ENCODE data around the gene NR3C2.
A peak's percentile ranks its signal among the peaks of the same experiment; 100 is the strongest.

The NR3C2 gene

DNA sequence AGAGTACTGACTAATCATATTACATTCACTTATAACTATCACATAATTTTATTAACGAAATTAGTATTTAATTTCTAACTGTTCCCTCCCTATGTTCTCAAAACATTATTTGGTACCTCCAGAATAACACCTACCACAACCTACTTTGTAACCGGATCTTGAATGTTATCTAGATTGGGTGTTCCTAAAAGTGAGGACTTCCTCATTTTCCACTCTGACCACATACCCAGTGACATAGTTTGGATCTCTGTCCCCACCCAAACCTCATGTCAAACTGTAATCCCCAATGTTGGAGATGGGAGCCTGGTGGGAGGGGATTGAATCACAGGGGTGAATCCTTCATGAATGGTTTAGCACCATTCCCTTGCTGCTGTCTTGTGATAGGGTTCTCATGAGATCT, 21.8 kb downstream of the NR3C2 start:
- Mint-ChIP-seq H3K9me3 (no peaks in the 10 kb centered on the region), H3K27me3 (ENCODE audit: low read depth) (no peaks in the 10 kb centered on the region), H3K36me3 (ENCODE audit: low read depth) (no peaks in the 10 kb centered on the region), H3K27ac (no peak overlapping the region), H3K4me1 (ENCODE audit: low read depth) (no peaks in the 10 kb centered on the region), H3K4me3 (no peak overlapping the region)
- DNase-seq (ENCODE audit: low spot score): no peak

DNA sequence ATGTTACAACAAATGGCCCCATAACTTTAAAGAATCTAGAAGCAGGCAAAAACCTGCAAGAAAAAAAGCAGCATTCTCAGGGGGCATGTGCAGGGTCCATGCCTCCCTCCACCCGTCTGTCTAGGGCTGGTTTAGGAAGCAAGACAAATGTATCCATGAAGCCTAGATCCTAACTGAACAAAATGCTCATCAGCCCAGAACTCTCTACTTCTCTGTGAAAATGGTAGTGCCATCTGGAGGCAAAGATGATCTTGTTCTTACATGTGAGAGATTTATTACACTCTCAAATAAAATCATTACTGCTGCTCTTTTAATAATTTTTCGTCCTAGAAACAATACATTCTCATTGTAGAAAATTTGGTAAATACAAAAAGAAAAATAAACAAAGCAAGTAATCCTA, 26.7 kb downstream of the NR3C2 start:
- H3K4me3 Mint-ChIP-seq: no peak overlapping the region
- H3K27ac Mint-ChIP-seq: no peak overlapping the region
- no peak for DNase-seq (ENCODE audit: low spot score)
- no peaks in the 10 kb centered on the region for H3K9me3 Mint-ChIP-seq
- no peaks in the 10 kb centered on the region for H3K4me1 Mint-ChIP-seq (ENCODE audit: low read depth)
- H3K27me3 Mint-ChIP-seq (ENCODE audit: low read depth): no peaks in the 10 kb centered on the region
- H3K36me3 Mint-ChIP-seq (ENCODE audit: low read depth): no peaks in the 10 kb centered on the region

DNA sequence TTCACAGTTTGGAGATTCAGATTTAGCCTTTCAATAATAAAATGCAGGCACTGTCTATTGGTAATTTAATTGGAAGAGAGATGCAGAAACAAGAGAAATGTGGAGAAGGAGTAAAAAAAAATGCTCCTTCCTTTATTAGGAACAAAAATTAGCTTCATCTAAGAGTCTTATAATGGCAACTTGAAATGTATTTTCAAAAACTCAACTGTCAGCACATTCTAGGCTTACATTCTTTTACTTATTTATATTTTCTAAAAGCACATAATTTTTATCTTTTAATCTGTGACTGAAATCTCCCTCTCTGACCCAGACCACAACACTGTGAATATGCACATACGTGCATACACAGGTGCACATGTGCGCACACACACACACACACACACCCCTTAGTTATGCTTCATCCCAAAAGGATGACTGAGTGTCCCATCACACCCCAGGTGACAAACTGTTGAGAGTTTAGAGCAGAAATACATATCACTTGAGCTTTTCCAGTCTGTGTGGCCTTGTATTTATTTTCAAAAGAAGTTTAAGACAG, 29.7 kb downstream of the NR3C2 start:
- H3K4me1 Mint-ChIP-seq (ENCODE audit: low read depth): no peaks in the 10 kb centered on the region
- H3K4me3 Mint-ChIP-seq: no peak overlapping the region
- H3K27me3 Mint-ChIP-seq (ENCODE audit: low read depth): no peaks in the 10 kb centered on the region
- no peaks in the 10 kb centered on the region for H3K36me3 Mint-ChIP-seq (ENCODE audit: low read depth)
- no peaks in the 10 kb centered on the region for H3K9me3 Mint-ChIP-seq
- DNase-seq (ENCODE audit: low spot score): no peak
- H3K27ac Mint-ChIP-seq: no peak overlapping the region

DNA sequence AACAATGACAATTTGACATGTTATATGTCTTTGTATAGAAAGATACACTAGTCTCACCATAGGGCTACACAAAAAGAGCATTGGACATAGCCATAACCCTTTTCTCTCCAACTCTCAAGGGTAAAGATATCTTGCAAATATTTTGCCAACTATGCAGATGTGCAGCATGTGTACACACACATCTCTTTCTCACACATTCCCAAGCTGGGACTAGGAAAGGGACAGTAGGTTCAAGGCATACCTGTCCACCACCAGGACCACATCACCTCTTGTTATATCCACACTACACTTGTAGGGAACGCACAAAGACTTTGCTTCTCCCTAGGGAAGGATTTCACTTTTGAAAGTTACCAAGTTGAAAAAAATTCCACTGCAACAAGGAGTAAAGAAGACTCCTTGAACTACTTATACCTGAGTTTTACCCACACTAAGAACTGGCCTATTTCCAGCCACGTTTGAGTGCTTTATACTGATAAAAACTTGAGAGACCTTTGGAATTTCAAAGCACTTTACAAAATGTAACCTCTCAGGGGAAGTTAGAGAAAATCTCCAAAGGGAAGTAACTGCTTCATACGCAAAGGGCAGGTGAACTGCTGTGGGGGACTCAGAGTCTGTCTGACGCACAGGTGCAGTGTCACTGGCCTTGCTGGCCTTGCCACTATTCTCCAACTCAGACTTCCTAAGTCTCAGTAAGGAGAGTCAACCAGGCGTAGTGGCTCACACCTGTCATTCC, 36.9 kb downstream of the NR3C2 start:
- Mint-ChIP-seq H3K27me3 (ENCODE audit: low read depth) (no peaks in the 10 kb centered on the region), H3K4me3 (no peak overlapping the region), H3K9me3 (no peaks in the 10 kb centered on the region), H3K27ac (no peak overlapping the region), H3K36me3 (ENCODE audit: low read depth) (no peaks in the 10 kb centered on the region), H3K4me1 (ENCODE audit: low read depth) (no peaks in the 10 kb centered on the region)
- DNase-seq (ENCODE audit: low spot score): no peak

DNA sequence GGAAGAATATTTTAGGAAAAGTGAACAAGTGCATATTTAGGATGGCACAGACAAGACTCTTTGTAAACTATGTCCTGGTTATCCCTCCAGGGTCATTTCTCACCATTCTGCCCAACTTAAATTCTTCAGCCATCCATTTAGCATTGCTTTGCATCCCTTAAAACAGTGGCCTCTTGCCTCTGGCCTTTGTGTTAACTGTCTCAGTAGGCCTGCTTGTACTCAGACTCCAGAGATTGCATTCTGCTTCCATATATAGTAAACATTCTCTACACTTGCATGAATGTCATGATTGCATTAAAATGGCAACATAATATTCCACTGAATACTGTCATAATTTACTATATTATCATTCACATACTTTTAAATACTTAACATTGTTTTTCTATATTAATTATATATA, 43.2 kb downstream of the NR3C2 start:
- Mint-ChIP-seq H3K36me3 (ENCODE audit: low read depth) (no peaks in the 10 kb centered on the region), H3K4me3 (no peak overlapping the region), H3K27me3 (ENCODE audit: low read depth) (no peaks in the 10 kb centered on the region), H3K27ac (no peak overlapping the region), H3K4me1 (ENCODE audit: low read depth) (no peaks in the 10 kb centered on the region), H3K9me3 (no peaks in the 10 kb centered on the region)
- no peak for DNase-seq (ENCODE audit: low spot score)

DNA sequence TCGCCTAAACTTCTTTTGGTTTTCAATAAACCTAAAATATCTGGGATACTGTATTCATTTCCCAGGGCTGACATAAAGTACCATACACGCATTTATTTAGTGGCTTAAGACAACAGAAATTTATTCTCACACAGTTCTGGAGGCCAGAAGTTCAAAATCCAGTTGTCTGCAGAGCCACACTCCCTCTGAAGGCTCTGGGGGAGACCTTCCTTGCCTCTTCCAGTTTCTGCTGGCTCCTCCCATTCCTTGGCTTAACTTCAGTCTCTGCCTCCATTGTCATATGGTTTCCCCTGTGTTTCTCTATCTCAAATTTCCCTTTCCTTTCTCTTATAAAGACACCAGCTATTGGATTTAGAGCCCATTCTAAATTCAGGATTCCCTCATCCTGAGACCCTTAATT, 44.4 kb downstream of the NR3C2 start:
- Mint-ChIP-seq H3K4me3 (no peak overlapping the region), H3K36me3 (ENCODE audit: low read depth) (no peaks in the 10 kb centered on the region), H3K27me3 (ENCODE audit: low read depth) (no peaks in the 10 kb centered on the region), H3K27ac (no peak overlapping the region), H3K4me1 (ENCODE audit: low read depth) (no peaks in the 10 kb centered on the region), H3K9me3 (no peaks in the 10 kb centered on the region)
- no peak for DNase-seq (ENCODE audit: low spot score)

DNA sequence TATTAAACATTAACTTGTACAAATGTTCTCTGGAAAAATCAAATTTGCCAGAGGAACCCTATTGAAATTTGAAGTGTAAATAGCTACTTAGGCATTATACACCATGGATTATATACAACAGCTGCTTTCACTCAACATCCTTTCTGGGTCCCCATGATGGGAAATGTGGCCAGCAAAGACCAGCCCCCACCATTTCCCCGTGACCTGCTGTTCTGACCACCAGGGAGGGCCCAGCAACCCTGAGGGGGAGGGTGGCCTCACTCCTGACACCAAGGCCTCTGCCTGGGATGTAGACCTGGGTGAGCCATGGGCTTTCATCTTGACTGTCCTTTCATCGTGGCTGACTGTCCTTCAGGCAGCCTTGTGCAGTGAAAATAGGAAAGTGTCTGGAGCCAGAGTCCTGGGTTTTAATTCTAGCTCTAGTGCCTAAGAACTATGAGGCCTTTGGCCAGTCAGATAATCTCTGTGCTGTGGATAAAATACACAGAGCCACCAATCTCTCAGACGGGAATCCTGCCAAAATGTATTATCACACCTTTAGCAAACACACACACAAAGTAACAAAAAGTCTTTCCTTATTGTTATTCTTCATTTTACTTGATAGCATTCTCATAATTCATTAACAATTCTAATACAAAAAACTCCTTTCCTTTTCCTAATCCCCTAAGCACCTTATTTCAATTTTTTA, 45.1 kb downstream of the NR3C2 start:
- DNase-seq (ENCODE audit: low spot score): no peak
- H3K36me3 Mint-ChIP-seq (ENCODE audit: low read depth): no peaks in the 10 kb centered on the region
- H3K27me3 Mint-ChIP-seq (ENCODE audit: low read depth): no peaks in the 10 kb centered on the region
- H3K27ac Mint-ChIP-seq: no peak overlapping the region
- no peak overlapping the region for H3K4me3 Mint-ChIP-seq
- H3K9me3 Mint-ChIP-seq: no peaks in the 10 kb centered on the region
- H3K4me1 Mint-ChIP-seq (ENCODE audit: low read depth): no peaks in the 10 kb centered on the region

DNA sequence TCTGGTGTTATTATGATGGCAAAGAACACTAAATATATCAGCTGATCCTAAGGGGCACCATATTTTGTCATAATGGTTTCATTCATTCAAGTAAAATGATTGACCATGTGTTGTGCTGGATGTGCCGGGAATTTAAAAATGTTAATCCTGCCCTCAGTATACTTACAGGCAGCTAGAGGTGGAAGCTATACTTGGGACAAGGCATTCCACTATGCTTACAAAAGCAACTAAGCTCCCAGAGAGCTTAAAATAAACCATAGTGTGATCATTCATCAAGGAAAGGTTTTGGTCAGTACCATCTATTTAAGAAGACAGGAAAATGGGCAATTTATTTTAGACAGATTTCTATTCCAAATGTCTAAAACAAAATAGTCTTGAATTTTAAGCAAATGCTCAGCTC, 46.4 kb downstream of the NR3C2 start:
- no peak overlapping the region for H3K27ac Mint-ChIP-seq
- H3K4me1 Mint-ChIP-seq (ENCODE audit: low read depth): no peaks in the 10 kb centered on the region
- no peaks in the 10 kb centered on the region for H3K9me3 Mint-ChIP-seq
- H3K36me3 Mint-ChIP-seq (ENCODE audit: low read depth): no peaks in the 10 kb centered on the region
- DNase-seq (ENCODE audit: low spot score): no peak
- no peak overlapping the region for H3K4me3 Mint-ChIP-seq
- no peaks in the 10 kb centered on the region for H3K27me3 Mint-ChIP-seq (ENCODE audit: low read depth)

DNA sequence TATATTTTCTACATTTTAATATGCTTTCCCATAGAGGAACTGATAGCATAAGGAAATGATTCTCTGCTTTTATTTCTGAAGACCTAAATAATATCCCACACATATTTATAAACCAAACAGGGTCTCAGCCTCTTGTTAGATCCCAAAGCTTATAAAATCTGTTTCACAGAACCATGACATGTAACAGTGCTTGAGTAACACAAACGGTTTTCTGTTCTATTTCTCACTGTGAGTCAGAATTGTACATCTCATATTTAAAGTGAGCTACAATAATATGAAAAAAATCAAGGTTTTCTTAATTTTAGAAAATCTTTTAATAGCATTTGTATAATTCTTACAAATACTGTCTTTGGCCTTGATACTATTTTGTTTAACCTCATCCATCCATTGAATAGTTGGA, 51.2 kb downstream of the NR3C2 start:
- no peak overlapping the region for H3K27ac Mint-ChIP-seq
- H3K27me3 Mint-ChIP-seq (ENCODE audit: low read depth): no peaks in the 10 kb centered on the region
- H3K9me3 Mint-ChIP-seq: no peaks in the 10 kb centered on the region
- H3K36me3 Mint-ChIP-seq (ENCODE audit: low read depth): no peaks in the 10 kb centered on the region
- H3K4me3 Mint-ChIP-seq: no peak overlapping the region
- H3K4me1 Mint-ChIP-seq (ENCODE audit: low read depth): no peaks in the 10 kb centered on the region
- DNase-seq (ENCODE audit: low spot score): no peak

DNA sequence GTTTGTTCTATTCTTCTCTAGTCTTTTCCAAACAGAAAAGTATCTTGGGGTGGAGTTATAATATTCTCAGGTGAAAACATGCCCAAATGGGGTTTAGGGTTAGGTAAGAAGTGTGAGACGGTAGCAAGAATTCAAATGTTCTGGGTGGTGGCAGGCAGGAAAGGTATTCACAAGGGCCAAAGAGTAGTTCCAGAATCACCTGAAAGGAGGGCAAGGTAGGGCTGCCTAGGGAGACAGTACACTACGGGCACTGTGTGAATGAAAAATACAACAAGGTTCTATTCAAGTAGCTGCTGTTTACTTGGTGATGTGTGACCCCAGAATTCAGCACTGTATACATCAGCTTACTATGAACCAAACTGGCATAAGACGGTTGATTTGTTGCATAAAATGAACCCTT, 51.9 kb downstream of the NR3C2 start:
- Mint-ChIP-seq H3K27me3 (ENCODE audit: low read depth) (no peaks in the 10 kb centered on the region), H3K27ac (no peak overlapping the region), H3K36me3 (ENCODE audit: low read depth) (no peaks in the 10 kb centered on the region), H3K9me3 (no peaks in the 10 kb centered on the region), H3K4me3 (no peak overlapping the region), H3K4me1 (ENCODE audit: low read depth) (no peaks in the 10 kb centered on the region)
- DNase-seq (ENCODE audit: low spot score): no peak

DNA sequence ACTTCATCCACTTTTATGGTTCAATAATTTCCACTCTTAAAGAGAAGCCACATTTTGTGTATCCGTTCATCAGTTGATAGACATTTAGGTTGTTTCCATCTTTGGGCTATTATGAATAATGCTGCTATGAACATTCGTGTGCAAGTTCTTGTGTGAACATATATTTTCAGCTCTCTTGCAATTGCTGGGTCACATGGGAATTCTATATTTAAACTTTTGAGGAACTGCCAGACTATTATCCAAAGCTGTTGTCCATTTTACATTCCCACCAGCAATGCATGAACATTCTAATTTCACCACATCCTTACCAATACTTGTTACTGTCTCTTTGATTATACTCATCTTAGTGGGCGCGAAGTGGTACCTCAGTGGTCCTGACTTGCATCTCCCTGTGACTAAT, 61.9 kb downstream of the NR3C2 start:
- H3K36me3 Mint-ChIP-seq (ENCODE audit: low read depth): no peaks in the 10 kb centered on the region
- DNase-seq (ENCODE audit: low spot score): no peak
- H3K4me3 Mint-ChIP-seq: no peak overlapping the region
- H3K4me1 Mint-ChIP-seq (ENCODE audit: low read depth): peaks cover 5% of the 10 kb centered on the region
- no peaks in the 10 kb centered on the region for H3K27me3 Mint-ChIP-seq (ENCODE audit: low read depth)
- no peaks in the 10 kb centered on the region for H3K9me3 Mint-ChIP-seq
- H3K27ac Mint-ChIP-seq: no peak overlapping the region

DNA sequence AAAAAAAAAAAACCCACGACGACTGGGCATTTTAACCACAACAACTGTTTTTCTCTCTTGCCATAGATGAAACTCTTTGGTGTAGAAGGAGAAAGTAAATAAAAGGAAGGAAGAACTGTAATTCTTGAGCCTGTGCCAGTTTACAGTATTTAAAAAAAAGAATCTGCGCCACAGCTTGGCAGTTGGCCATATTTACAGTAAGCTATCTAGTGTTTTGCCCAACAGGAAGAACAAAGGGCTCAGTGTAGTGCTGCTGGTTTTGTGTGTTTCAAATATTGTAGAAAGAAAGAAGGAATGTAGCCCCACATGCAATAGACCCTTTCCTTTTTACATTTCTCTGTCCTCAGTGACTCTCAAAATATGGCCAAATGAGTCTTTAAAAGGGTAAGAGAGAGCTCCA, 66.1 kb downstream of the NR3C2 start:
- Mint-ChIP-seq H3K9me3 (no peaks in the 10 kb centered on the region), H3K4me3 (peak overlapping the region; percentile 12)

DNA sequence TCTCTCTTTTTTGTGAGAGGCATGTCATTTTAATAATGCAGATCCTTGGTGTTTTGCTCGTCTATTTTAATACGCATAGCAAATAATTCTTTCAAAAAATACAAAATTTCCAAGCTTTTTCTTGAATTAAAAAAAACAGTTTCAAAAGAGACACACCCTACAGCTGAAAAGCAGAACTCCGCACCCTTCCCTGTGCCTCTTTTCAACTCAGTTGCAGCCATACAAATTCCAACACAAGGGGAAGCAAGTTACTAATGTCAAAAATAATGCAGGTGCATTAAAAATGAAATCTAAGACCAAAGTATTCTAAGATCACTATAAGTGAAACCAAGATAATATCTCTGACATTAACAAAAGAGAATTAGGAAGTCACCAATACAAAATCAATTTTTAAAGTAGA, 66.6 kb downstream of the NR3C2 start:
- H3K27ac Mint-ChIP-seq: no peak overlapping the region
- no peak overlapping the region for H3K4me3 Mint-ChIP-seq
- DNase-seq (ENCODE audit: low spot score): no peak
- peaks cover 5% of the 10 kb centered on the region for H3K4me1 Mint-ChIP-seq (ENCODE audit: low read depth)
- no peaks in the 10 kb centered on the region for H3K27me3 Mint-ChIP-seq (ENCODE audit: low read depth)
- no peaks in the 10 kb centered on the region for H3K9me3 Mint-ChIP-seq
- no peaks in the 10 kb centered on the region for H3K36me3 Mint-ChIP-seq (ENCODE audit: low read depth)

More for the DNA sequence above, 66.1 kb downstream of the NR3C2 start:
- Mint-ChIP-seq H3K36me3 (ENCODE audit: low read depth) (no peaks in the 10 kb centered on the region), H3K27ac (no peak overlapping the region), H3K4me1 (ENCODE audit: low read depth) (peaks cover 5% of the 10 kb centered on the region), H3K27me3 (ENCODE audit: low read depth) (no peaks in the 10 kb centered on the region)
- DNase-seq (ENCODE audit: low spot score): no peak

DNA sequence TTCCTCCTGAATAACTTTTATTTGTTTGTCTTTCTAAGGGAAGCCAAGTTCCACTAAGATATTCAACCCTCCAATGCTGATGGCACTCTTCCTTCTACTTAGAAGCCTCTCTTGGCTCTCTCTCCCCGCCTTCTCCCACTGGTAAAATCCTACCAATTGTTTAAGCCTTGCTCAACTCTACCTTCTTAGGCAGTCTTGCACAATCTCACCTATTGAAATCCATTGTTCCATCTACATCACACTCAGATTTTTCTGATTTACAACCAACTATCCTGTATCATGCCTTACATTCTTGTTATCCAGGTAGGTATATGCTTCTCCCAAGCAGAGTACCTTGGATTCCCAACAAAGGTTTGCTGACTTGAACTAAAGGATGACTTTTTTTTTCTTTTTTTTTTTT, 69.1 kb downstream of the NR3C2 start:
- H3K9me3 Mint-ChIP-seq: no peaks in the 10 kb centered on the region
- H3K27me3 Mint-ChIP-seq (ENCODE audit: low read depth): no peaks in the 10 kb centered on the region
- DNase-seq (ENCODE audit: low spot score): no peak
- no peak overlapping the region for H3K27ac Mint-ChIP-seq
- peaks cover 5% of the 10 kb centered on the region for H3K4me1 Mint-ChIP-seq (ENCODE audit: low read depth)
- no peak overlapping the region for H3K4me3 Mint-ChIP-seq
- H3K36me3 Mint-ChIP-seq (ENCODE audit: low read depth): no peaks in the 10 kb centered on the region

DNA sequence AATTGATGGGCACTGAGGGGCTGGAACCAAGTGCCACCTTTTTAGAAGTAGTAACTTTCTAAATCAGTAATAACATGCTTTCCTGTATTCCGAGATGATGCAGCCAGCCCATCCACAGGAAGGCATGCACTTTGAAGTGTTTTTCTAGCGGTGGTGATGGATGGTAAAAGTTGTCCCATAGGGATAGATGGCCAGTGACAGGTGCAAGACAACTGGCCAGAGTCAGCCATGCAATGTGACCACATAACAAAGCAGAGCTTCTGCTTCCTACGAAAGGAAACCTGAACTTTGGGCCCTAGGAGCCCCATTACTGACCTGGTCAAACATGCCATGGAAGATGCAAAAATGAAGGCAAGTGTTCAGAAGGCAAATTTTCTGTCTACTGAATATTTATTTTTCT, 72.3 kb downstream of the NR3C2 start:
- no peak overlapping the region for H3K4me3 Mint-ChIP-seq
- no peaks in the 10 kb centered on the region for H3K4me1 Mint-ChIP-seq (ENCODE audit: low read depth)
- H3K27ac Mint-ChIP-seq: no peak overlapping the region
- peaks cover 2% of the 10 kb centered on the region for H3K27me3 Mint-ChIP-seq (ENCODE audit: low read depth)
- no peak for DNase-seq (ENCODE audit: low spot score)
- no peaks in the 10 kb centered on the region for H3K36me3 Mint-ChIP-seq (ENCODE audit: low read depth)
- H3K9me3 Mint-ChIP-seq: no peaks in the 10 kb centered on the region

Data from T-helper 2 cell treated with Interferon-gamma antibody and Interleukin-4, amounts not matched to agents 5 μg/mL and 100 μg/mL, for 36 hours (primary cell).